GM06990 (cell line): Measurements from ENCODE around the gene UNC13D.
A peak's percentile ranks its signal among the peaks of the same experiment; 100 is the strongest.

Source experiments
- DNase-seq: peaks from one replicate; pipeline ENCODE4 v3.0.0-alpha.2; 2011; ENCODE audit not compliant: insufficient read length; ENCODE audit errors: extremely low read depth
- H3K27me3 ChIP-seq: replicated peaks from 2 replicates; pipeline ENCODE4 v1.6.0; 2011; ENCODE audit warnings: low read length; ENCODE audit not compliant: control insufficient read depth, insufficient read depth
- H3K36me3 ChIP-seq: 2 replicates; pipeline ENCODE4 v1.5.1; 2011; ENCODE audit warnings: low read length; ENCODE audit not compliant: control insufficient read depth, insufficient read depth
- H3K4me3 ChIP-seq: replicated peaks from 2 replicates; pipeline ENCODE4 v1.5.1; 2011; ENCODE audit warnings: low read depth, mild to moderate bottlenecking, control low read depth, low read length
- CTCF ChIP-seq: IDR thresholded peaks from 2 replicates; pipeline ENCODE4 v1.5.1; 2011; ENCODE audit warnings: low read length, control low read depth, mild to moderate bottlenecking, inconsistent platforms; ENCODE audit not compliant: insufficient read depth, poor library complexity, severe bottlenecking

The UNC13D gene

GRCh38 chr17:75850928-75851692, 6.9 kb upstream of the UNC13D start:
- DNase-seq, result no peak
- no peak overlapping the region for H3K4me3 ChIP-seq
- peaks cover 32% of the 10 kb centered on the region for H3K36me3 ChIP-seq
- no peak for TF ChIP-seq CTCF
- H3K27me3 ChIP-seq, result no peaks in the 10 kb centered on the region

- TF ChIP-seq CTCF, result no peak
- H3K4me3 ChIP-seq, result no peak overlapping the region
- H3K36me3 ChIP-seq, result peaks cover 32% of the 10 kb centered on the region
- DNase-seq, result no peak
- no peaks in the 10 kb centered on the region for H3K27me3 ChIP-seq
Observed at GRCh38 chr17:75849724-75850123, 5.5 kb upstream of the UNC13D start.

GRCh38 chr17:75849279-75849646, 5.1 kb upstream of the UNC13D start:
- TF ChIP-seq CTCF, result no peak
- DNase-seq, result no peak
- Histone ChIP-seq H3K36me3 (peaks cover 32% of the 10 kb centered on the region), H3K4me3 (no peak overlapping the region), H3K27me3 (no peaks in the 10 kb centered on the region)

GRCh38 chr17:75848523-75849278, 4.5 kb upstream of the UNC13D start:
- DNase-seq, result peak; percentile 33
- no peaks in the 10 kb centered on the region for H3K27me3 ChIP-seq
- no peak overlapping the region for H3K4me3 ChIP-seq
- TF ChIP-seq CTCF, result peak; percentile 84
- peaks cover 32% of the 10 kb centered on the region for H3K36me3 ChIP-seq

GRCh38 chr17:75847614-75848522, 3.7 kb upstream of the UNC13D start:
- peak; percentile 7 for DNase-seq
- TF ChIP-seq CTCF, result no peak
- Histone ChIP-seq H3K27me3 (no peaks in the 10 kb centered on the region), H3K4me3 (no peak overlapping the region), H3K36me3 (peaks cover 32% of the 10 kb centered on the region)
